HG02885 (cell line): ENCODE measurements around the gene CISD2.
"Not testable (repeated sequence)": the region's sequence is repeated elsewhere in the genome, so short reads cannot be mapped to it uniquely, and the experiment has no call there.

Source experiments
- ATAC-seq: cut with Tn5 transposase; IDR thresholded peaks from one replicate; pipeline ENCODE4 v1.9.1; 2021; ENCODE audit warnings: mild to moderate bottlenecking; ENCODE audit not compliant: unreplicated experiment, poor library complexity

Gene CISD2

DNA sequence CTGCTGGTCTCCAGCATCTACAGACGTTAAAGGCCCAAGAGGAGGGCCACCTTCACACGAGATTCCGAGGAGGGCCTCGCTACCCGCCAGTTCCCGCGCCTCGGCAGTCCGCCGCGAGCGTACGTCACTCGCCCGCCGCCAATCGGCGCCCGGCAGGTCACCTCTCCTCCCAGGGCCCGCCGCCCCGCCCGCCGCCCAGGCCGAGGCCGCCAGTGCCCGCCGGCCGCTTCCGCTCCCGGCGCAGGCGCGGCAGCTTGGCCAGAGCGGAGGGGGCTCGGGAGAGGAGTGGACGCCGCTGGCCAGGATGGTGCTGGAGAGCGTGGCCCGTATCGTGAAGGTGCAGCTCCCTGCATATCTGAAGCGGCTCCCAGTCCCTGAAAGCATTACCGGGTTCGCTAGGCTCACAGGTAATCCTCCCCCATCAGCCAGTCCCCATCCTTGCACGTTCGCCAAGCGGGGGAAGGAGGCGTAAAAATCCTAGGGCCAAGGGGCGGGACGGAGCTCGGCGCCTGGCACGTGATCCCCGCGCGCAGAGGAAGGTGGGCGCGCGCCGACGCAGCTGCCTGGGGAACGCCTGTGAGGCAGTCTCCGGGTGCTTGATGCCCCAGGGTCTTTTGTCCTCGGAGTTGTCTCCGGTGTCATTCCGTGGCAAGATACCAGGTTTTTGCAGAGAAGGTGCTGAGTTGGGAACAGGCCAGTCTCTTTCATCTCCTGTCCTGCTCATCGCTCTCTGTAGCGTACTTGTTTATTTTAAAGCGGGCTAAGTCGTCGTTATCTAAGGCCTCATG lies at the start of gene CISD2:
CISD2 (plus strand) TSS at position 212 of the 788 bp plus-strand sequence; CDS start at position 305, 93 bp downstream.
- ATAC-seq: peak; percentile 86

DNA sequence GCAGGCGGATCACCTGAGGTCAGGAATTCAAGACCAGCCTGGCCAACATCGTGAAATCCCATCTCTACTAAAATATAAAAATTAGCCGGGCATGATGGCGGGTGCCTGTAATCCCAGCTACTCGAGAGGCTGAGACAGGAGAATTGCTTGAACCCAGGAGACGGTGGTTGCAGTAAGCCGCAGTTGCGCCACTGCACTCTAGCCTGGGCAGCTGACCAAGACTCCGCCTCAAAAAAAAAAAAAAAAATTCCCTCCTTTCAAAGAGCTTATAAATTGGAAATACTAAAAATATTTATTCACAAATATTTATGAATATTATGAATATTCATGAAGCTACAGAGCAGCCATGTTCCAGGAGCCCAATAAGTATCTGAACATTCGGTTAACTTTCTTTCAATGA lies 49.7 kb upstream of the CISD2 start:
- ATAC-seq: not testable (repeated sequence)

GRCh38 chr4:102819588-102820365 lies 49.0 kb upstream of the CISD2 start:
- ATAC-seq: no peak

GRCh38 chr4:102823464-102823863 lies 45.3 kb upstream of the CISD2 start:
- no peak for ATAC-seq

DNA sequence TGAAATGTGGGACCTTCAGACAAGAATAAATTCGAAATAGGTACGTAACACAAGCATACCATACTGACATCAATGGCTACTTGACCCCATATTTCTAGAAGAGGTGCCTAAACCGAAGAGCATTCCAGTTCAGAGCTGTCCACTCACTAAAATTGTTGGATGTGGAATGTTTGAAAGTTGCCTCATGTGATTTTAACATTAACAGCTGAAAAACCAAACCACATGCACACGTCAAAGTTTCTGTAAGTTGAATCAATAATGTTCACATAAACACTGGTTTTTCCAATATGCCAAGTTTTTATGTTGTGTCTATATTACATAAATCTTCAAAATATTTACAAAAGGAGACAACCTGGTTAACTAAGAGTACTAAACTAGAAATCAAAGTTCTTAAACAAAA lies 44.9 kb upstream of the CISD2 start:
- ATAC-seq: no peak

DNA sequence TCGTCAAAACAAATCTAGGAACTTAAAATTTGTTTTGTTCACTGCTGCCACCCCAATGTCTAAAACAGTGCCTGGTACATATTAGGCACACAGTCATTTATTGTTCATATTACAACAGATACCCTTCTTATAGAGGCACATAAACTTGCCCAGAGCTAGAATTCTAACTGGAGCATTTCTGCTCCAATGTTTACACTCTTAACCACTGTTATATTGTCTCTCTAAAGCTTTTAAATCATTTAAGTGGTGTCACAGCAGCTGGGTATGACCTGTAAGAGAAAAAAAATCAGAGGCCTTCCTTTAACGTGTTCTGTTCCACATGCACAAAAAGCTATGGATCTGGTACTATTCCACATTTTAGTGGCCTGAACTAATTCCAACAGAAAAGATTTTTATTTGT lies 44.4 kb upstream of the CISD2 start:
- ATAC-seq: no peak

DNA sequence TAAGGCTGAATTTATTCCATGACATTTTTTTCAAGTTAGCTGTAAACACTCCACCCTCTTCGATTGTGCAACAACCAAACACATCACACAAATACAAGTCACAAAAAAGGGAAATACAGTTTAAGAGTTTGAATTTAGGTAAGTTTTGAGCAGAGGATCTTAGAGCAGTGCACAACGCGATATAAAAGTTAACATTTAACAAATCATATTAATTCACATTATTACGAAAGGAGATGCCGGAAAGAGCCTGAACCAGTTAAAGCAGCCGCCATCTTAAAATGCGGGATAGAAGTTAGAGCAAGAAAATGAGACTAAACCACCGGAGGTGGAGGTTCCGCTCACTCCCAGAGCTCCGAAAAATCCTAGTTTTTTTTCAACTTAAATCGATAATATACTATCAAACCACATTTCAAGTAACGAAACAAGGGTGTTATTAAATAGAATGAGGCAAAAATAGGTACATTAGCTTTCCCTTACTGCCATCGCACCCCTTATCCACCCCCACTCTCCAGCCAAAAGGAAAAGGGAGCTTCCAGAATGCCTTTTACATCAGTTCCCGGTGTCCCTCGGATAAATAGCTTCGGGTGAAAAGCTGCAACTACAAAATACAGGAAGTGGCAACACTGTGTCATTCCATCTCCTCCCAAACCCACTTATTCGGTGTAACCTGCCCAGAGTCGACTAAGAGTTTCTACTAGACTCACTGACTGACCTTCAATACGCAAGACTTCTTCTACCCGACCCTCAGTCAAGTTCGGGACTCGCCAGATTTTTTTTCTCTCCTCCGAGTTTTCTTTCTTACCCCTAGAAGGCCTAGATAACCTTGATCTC lies 43.3 kb upstream of the CISD2 start:
- no peak for ATAC-seq

DNA sequence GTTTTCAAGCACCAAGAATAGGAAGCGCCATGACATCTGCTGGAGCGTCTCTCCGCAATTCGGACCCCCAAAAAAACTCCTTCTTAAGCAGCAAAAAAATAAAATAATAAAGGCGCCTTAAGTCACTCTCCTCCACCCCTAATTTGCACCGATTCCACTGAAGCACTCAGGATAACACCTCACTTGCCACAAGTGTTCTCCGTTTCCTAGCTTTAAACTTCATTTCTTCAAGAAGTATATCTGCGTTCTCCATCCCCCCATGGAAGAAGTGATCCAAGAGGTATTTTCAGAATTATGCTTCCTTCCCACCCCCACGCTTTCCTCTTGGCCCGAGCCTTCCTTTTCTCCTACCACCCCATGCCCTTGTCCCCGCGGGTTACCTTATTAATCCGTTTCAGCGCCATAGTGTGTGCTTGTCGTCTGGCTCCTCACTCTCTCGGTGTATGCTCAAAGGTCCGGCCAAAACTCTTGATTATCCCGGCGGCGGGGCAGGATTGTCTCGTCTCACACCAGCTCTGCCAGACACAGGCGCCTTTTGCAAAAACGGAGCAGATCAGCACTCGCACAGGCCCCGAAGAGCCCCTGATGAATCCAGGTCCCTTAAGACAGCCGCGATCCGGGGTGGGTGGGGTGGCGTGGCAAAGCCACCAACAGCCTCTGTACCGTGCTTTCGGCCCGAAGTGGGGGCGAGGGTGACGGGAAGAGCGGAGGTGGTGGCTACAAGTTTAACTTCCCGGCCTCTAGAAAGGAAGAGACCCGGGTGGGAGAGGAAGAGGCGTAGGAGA lies 42.5 kb upstream of the CISD2 start:
- ATAC-seq: no peak

- peak; percentile 35 for ATAC-seq
Measured at GRCh38 chr4:102826890-102827673, 41.7 kb upstream of the CISD2 start, which contains the start of gene UBE2D3. UBE2D3 (minus strand) TSS chr4:102827551; CDS start chr4:102826508, 1,043 bp downstream.

GRCh38 chr4:102827674-102828496 lies 40.9 kb upstream of the CISD2 start:
- ATAC-seq: peak; percentile 79

DNA sequence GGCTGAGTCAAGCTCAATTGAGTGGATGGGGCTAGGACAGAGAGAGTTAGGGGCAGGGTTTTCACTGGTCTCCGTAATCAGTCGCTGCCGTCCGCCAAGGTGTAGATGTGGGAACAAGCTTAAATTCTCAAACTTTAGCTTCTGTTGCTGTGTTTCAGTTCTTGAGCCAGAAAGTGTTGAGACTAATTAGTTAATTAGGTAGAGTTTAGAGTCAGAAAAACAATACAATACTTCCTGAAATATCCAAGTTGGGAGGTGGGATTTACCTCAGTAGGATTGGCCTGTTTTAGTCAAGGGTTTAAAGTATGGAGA lies 40.3 kb upstream of the CISD2 start:
- ATAC-seq: no peak

- no peak for ATAC-seq
Measured at GRCh38 chr4:102829803-102830202, 39.0 kb upstream of the CISD2 start.

- no peak for ATAC-seq
Measured at GRCh38 chr4:102832105-102832504, 36.7 kb upstream of the CISD2 start.

DNA sequence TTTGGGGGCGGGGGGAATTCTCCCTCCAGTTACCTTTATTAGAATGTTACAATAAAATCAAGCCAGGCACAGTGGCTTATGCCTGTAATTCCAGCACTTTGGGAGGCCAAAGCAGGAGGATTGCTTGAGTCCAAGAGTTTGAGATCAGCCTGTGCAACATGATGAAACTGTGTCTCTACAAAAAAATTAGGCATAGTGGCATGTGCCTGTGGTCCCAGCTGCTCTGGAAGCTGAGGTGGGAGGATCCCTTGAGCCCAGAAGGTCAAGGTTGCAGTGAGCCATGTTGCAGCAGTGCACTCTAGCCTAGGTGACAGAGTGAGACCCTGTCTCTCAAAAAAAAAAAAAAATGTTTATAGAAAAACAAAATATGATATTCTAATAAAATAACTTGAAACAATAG lies 36.1 kb upstream of the CISD2 start:
- no peak for ATAC-seq

- no peak for ATAC-seq
Measured at GRCh38 chr4:102836596-102836995, 32.2 kb upstream of the CISD2 start.

DNA sequence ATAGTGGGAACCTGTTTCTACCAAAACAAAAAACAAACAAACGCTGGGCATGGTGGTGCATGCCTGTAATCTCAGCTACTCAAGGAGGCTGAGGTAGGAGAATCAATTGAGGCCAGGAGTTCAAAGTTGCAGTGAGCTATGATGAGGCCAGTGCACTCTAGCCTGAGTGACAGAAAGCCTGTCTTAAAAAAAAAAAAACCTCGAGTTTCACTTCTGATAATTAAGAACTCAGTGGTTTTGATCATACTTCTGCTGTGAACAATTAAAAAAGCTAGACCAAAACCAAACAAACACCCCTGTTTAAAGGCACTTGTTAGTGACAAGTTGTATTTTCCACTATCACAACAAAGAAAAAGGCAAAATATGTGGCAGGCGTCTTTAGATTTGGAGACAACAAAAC lies 26.4 kb upstream of the CISD2 start:
- no peak for ATAC-seq

DNA sequence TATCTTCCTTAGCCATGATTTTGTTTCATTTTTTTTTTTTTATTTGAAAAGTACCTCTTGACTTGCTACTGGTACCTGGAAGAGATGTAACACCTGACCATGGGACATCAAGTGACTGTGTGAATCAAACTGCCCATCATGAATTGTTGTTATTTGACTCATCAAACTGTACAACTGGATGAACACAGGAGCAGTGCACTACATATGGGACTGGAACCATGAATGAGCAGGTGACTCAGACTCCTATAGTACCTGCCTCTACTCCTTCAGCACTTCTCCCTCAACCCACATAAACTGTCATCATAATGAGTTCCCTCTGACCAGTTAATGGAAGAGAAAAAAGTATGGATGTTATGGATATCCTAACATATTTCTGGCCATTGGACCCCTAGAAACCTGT lies 25.5 kb upstream of the CISD2 start:
- no peak for ATAC-seq

DNA sequence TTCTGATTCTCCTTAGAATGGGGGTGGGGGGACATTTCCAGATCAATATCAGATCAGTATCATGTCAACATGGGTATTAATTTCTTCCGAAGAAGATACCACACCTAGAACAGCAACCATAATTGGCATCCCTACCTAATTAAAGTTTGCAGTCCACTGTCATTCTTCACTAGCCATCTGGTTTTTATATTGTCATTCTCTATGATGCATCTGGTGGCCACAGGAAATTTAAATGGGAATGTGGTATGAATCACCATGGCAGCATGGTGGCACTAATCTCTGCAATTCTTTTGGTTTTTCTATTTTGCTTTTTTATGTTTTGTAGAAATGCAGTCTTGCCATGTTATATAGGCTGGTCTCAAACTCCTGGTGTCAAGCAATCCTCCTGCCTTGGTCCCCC lies 24.9 kb upstream of the CISD2 start:
- no peak for ATAC-seq
